ENCODE measurements around the gene PLD4.
"Not testable (repeated sequence)": the region's sequence is repeated elsewhere in the genome, so short reads cannot be mapped to it uniquely, and the experiment has no call there.

PLD4 gene

DNA sequence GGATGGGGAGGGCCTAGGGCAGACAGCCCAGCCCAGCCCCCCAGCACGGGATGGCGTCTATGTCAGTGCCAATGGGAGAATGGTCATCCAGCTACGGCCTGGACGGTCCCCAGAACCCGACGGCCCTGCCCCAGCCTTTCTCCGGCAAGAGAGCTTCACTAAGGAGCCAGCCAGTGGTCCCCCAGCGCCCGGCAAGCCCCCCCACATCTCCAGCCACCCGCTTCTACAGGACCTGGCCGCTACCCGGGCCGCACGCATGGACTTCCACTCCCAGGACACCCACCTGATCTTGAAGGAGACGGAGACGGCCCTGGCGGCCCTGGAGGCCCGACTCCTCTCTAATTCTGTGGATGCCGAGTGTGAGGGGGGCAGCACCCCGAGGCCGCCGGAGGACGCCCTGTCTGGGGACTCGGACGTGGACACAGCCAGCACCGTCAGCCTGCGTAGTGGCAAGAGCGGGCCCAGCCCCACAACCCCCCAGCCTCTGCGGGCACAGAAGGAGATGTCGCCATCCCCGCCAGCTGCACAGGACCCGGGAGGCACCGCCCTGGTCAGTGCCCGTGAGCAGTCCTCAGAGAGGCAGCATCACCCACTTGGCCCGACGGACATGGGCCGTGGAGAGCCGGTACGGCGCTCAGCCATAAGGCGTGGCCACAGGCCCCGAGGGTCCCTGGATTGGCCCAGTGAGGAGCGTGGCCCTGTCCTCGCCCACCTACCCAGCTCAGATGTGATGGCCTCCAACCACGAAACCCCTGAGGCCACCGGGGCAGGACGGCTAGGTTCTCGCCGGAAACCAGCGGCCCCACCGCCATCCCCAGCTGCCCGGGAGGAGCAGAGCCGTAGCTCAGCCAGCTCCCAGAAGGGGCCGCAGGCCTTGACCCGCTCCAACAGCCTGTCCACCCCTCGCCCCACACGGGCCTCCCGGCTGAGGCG, 37.7 kb upstream of the PLD4 start:
- DNase-seq: no peak

- DNase-seq: no peak
Measured at GRCh38 chr14:104887623-104888488, 36.8 kb upstream of the PLD4 start.

- DNase-seq: no peak
Measured at GRCh38 chr14:104888489-104889374, 35.9 kb upstream of the PLD4 start.

GRCh38 chr14:104889375-104889757, 35.3 kb upstream of the PLD4 start:
- DNase-seq: no peak

GRCh38 chr14:104890292-104890691, 34.4 kb upstream of the PLD4 start:
- DNase-seq: not testable (repeated sequence)

DNA sequence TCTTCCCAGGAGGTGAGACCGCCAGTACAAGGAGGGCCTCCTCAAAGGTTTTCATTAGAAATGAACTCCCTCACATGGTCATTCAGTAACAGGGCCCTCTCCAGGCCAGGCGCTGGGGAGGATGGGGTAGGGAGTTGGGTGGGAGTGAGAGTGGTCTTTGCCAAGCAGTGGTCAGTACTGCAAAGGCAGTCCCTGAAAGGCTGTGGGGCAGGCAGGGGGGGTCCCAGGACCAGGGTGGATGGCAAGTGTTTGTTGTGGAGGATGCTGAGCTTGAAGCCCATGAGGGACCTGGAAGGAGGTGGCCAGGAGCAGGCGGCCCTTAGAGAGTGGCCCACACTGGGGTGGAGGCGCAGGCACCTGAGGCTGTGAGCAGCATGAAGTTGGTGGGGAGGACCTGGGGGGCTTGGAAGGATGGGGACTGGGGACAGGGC, 33.5 kb upstream of the PLD4 start:
- DNase-seq: no peak

DNA sequence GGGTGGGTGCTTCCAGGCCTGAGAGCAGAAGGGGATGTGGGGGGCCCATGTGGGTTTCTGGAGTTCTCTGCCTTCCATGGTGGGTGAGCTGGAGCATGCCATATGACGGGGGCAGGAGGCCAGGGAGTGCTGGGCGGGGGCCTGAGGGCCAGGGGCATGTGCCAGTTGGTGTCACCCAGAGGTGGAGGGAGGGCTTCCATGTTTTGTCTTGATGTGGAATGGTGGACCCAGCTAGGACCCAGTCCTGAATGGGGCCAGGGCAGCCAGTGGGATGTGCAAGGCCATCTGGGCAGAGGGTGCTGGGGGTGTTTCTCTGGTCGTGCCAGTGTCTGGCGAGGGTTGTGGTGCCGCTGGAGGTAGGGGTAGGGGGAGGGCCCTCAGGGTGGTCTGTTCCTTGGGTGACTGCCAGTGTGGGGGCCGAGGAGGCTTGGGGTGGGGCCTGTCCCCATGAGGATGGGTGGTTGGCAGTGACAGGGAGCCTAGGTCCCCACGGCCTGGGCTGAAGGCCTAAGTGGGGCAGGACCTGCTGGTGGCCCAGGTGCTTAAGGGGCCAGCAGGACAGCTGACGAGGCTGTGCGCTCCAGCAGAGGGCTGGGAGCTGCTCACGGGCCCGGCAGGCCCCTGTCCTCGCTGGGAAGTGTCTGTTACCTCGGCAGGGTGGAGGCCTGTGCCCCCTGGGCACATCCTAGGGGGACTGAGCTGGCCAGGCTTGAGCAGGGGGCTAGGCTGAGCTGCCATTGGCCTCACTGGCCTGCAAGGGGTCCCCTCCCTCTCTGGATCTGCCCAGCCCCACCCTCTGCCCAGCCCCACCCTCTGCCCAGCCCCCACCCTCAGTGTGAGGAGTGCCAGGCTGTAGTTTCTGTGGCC, 32.8 kb upstream of the PLD4 start:
- no peak for DNase-seq

DNA sequence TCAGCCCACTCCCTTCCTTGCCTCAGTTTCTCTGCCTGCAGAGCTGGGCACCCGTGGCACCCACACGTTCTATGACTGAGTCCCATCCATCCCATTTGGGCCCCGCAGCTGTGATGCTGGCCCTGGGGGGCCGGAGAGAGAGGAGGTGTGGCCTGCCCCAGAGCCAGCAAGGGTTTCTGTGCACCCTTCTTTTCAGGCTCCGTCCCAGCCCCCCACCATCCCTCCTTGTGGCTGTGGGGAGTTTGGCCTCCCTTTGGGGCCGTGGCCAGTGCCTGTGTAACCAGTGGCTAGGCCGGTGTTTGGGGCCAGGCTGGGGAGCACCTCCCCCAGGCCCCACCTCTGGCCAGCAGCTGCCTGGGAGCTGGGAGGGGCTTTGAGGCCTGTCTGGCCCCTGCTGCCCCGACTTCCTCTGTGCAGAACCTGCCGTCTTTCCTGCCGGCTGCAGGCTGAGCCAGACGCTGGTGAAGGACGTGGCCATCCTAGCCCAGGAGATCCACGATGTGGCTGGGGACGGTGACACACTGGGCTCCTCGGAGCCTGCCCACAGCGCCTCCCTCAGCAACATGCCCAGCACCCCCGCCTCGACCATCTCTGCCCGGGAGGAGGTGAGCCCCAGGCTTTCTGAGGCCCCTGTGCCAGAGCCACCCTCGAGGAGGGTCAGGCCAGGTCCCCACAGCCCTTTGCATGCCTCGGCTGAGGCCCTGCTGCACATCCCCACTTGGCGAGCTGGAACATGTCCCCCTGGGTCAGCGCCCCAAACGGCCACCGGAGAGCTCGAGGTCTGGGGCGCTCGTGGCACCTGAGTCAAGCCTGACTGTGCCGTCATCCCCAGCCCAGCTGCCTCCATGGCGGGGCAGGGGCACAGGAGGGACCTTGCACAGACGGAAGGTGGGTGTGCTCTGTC, 31.9 kb upstream of the PLD4 start:
- DNase-seq: no peak

- no peak for DNase-seq
Measured at GRCh38 chr14:104893435-104894207, 31.1 kb upstream of the PLD4 start.

DNA sequence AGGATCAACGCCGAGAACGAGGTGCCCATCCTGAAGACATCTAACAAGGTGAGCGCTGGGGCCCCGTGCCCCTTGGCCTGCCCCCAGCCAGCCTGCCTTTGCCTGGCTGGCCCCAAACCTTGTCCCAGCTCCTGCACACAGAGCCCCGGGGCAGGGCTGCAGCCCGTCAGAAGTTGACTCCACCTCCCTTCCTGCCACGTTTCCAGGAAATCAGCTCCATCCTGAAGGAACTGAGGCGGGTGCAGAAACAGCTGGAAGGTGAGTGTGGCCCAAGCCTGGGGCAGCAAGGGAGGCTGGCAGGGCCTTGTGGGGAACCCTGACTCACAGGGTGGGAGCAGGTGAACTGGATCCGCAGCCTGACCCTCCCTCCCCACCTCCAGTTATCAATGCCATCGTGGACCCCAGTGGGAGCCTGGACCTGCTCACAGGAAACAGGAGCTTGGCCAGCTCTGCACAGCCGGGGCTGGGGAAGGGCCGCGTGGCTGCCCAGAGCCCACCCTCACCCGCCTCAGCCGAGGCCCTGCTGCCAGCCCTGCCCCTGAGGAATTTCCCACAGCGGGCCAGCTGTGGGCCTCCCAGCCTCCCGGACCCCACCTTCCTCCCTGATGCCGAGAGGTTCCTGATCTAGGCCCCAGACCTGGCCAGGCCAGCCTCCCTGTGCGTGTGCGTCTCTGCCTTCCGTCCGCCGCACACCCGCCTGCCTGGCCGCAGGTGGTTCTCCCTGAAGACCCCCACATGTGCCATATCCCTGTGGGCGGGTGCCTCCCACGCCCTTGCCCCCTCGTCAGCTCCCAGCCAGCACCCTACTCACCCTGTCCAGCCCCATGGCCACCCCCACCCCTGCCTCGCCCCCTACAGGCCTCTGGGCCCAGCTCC, 30.1 kb upstream of the PLD4 start:
- no peak for DNase-seq

DNA sequence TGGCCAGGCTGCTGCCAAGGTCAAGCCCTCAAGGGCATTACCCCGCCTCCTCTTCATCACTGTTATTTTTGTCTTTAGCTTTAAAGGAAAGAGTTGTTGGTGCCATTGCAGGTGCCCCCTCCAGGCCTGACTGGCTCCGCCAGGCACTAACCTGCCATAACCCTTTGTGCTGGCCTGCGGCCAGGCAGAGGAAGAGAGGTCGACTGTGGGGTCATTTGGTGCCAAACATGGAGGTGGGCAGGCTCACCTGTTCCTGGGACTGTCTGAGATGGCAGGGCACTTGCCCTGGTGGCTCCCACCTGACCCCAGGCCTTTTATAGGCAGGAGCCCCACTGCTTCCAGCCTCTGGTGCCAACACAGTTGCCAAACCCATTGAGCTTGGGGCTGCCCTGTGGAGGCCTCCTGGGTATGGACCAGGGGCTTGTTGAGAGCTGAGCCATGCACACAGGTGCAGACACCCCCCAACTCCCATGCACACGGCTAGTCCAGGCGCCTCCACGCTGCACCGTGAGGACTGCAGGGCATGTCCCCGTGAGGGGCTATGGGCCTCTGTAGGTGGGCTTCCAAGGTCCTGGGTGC, 29.4 kb upstream of the PLD4 start:
- DNase-seq: no peak

- DNase-seq: no peak
Measured at GRCh38 chr14:104895786-104896661, 28.7 kb upstream of the PLD4 start.

GRCh38 chr14:104897330-104898194, 27.1 kb upstream of the PLD4 start:
- DNase-seq: no peak

DNA sequence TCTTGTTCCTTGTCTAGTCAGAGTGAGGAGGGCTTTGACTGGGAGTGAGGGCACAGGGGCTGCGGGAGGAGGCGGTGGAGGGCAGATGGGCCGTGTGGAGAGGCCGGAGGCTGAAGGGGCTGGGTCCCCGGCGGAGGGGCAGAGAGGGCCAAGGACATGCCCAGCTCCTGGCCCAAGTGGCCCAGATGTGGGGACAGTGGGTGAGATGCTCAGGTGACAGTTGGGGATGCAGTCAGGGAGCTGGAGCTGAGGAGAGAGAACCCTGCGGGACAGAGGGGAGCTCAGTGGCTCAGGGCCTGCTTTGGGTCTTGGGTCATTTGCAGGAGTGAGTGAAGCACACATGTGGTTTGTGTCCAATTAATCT, 26.5 kb upstream of the PLD4 start:
- no peak for DNase-seq

DNA sequence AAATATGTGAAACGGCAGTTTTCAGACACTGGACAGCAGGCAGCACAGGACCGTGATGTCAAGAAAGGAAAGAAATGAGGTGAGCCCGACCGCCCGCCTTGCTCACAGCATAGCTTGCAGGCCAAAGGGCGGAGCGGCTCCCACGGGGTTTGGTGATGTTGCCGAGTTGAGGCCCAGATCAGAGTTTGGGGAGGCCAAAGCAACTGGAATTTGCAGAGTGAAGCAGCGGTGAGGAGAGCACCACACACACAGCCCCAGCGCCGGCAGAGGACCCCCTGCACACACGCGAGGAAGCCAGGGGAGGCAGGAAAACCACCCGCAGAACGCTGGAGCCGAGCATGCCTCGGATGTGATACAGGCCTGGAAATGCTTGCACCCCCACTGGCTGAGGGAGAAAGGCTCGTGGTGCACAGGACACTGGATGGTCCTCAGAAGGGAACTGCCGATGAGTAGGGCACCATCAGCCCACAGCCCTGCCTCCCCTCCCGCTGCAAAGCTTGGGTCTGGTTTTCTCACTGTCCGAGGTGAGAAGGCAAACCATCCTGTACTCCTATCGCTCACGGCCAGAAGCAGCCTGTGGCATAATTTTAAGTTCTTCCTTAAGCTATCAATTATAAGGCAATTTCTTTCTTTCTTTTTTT, 25.7 kb upstream of the PLD4 start:
- DNase-seq: no peak

- no peak for DNase-seq
Measured at GRCh38 chr14:104899781-104900180, 24.9 kb upstream of the PLD4 start.

Measured in SW 1271 (cell line).